PFSK-1 (cell line): ENCODE measurements around the gene RAB26.

Experiments used
- FOXP2 ChIP-seq: optimal IDR thresholded peaks from 2 replicates; pipeline ENCODE3; 2011; ENCODE audit warnings: borderline replicate concordance, control low read depth, inconsistent platforms; ENCODE audit not compliant: insufficient read depth; ENCODE audit errors: extremely low read length, extremely low read depth
- POLR2AphosphoS5 ChIP-seq: IDR thresholded peaks from 2 replicates; pipeline ENCODE4 v1.6.1; 2012; ENCODE audit warnings: low read depth, mild to moderate bottlenecking, control low read depth, low read length, moderate library complexity
- REST ChIP-seq, 2 experiments: IDR thresholded peaks; 2 replicates each; pipeline versions ENCODE4 v1.6.1 to v1.8.0; 2011 to 2012; ENCODE audit warnings: low read depth in 2 of 2, low read length in 2 of 2, control low read depth in 1 of 2, inconsistent platforms in 1 of 2, mild to moderate bottlenecking in 1 of 2, moderate library complexity in 1 of 2; ENCODE audit not compliant: insufficient read depth in 1 of 2
- SIN3A ChIP-seq: IDR thresholded peaks from 2 replicates; pipeline ENCODE4 v1.6.1; 2012; ENCODE audit warnings: mild to moderate bottlenecking, low read length, moderate library complexity, borderline replicate concordance; ENCODE audit not compliant: insufficient read depth
- TAF1 ChIP-seq: IDR thresholded peaks from 2 replicates; pipeline ENCODE4 v1.6.1; 2012; ENCODE audit warnings: low read length, control low read depth, borderline replicate concordance; ENCODE audit not compliant: insufficient read depth

Gene RAB26

GRCh38 chr16:2178321-2179106 is 30.1 kb downstream of the RAB26 start:
- TF ChIP-seq SIN3A (no peak), FOXP2 (no peak), POLR2AphosphoS5 (no peak), REST (IDR thresholded peaks at IDR 0.05; ENCODE audit: insufficient read depth in 1 of 2, low read depth in 2 of 2, low read length in 2 of 2) (no peak), TAF1 (no peak)

GRCh38 chr16:2179107-2179501 is 30.7 kb downstream of the RAB26 start:
- TF ChIP-seq SIN3A (no peak), FOXP2 (no peak), POLR2AphosphoS5 (no peak), REST (IDR thresholded peaks at IDR 0.05; ENCODE audit: insufficient read depth in 1 of 2, low read depth in 2 of 2, low read length in 2 of 2) (no peak), TAF1 (no peak)

GRCh38 chr16:2179576-2179975 is 31.2 kb downstream of the RAB26 start:
- TF ChIP-seq TAF1: no peak
- TF ChIP-seq FOXP2: no peak
- TF ChIP-seq POLR2AphosphoS5: no peak
- no peak for TF ChIP-seq SIN3A
- no peak for TF ChIP-seq REST (IDR thresholded peaks at IDR 0.05; ENCODE audit: insufficient read depth in 1 of 2, low read depth in 2 of 2, low read length in 2 of 2)

GRCh38 chr16:2180461-2180860 is 32.0 kb downstream of the RAB26 start:
- TF ChIP-seq TAF1 (no peak), POLR2AphosphoS5 (no peak), FOXP2 (no peak), REST (IDR thresholded peaks at IDR 0.05; ENCODE audit: insufficient read depth in 1 of 2, low read depth in 2 of 2, low read length in 2 of 2) (no peak), SIN3A (no peak)
